ENCODE data around the gene CABCOCO1. TPM values are rescaled to one million over a fixed set of nuclear protein-coding genes. Genes with fewer than 3 reads are reported as not detected.

Gene CABCOCO1
- total RNA-seq, 1 experiment from 2014 or later: 0.33 TPM

GRCh38 chr10:61784354-61785133, 121.8 kb downstream of the CABCOCO1 start:
- no peak for DNase-seq (ENCODE audit: low spot score)

- no peak for DNase-seq (ENCODE audit: low spot score)
These were observed 122.9 kb downstream of the CABCOCO1 start for GRCh38 chr10:61785473-61786105.

GRCh38 chr10:61786728-61787127, 124.0 kb downstream of the CABCOCO1 start:
- DNase-seq (ENCODE audit: low spot score): peak; percentile 65

- DNase-seq (ENCODE audit: low spot score): no peak
These were observed 124.4 kb downstream of the CABCOCO1 start for GRCh38 chr10:61787170-61787569.

- no peak for DNase-seq (ENCODE audit: low spot score)
These were observed 126.3 kb downstream of the CABCOCO1 start for GRCh38 chr10:61789031-61789430.

- DNase-seq (ENCODE audit: low spot score): no peak
These were observed 128.5 kb downstream of the CABCOCO1 start for GRCh38 chr10:61791216-61791615.

GRCh38 chr10:61792097-61792716, 129.5 kb downstream of the CABCOCO1 start:
- no peak for DNase-seq (ENCODE audit: low spot score)

GRCh38 chr10:61792921-61793320, 130.2 kb downstream of the CABCOCO1 start:
- no peak for DNase-seq (ENCODE audit: low spot score)

GRCh38 chr10:61793760-61794703, 131.3 kb downstream of the CABCOCO1 start:
- DNase-seq (ENCODE audit: low spot score): peak; percentile 36

GRCh38 chr10:61795147-61795546, 132.4 kb downstream of the CABCOCO1 start:
- DNase-seq (ENCODE audit: low spot score): no peak

- DNase-seq (ENCODE audit: low spot score): no peak
These were observed 132.8 kb downstream of the CABCOCO1 start for GRCh38 chr10:61795551-61795950.

- no peak for DNase-seq (ENCODE audit: low spot score)
These were observed 134.1 kb downstream of the CABCOCO1 start for GRCh38 chr10:61796785-61797184.

GRCh38 chr10:61797304-61798153, 134.8 kb downstream of the CABCOCO1 start:
- DNase-seq (ENCODE audit: low spot score): no peak

- no peak for DNase-seq (ENCODE audit: low spot score)
These were observed 136.0 kb downstream of the CABCOCO1 start for GRCh38 chr10:61798713-61799112.

GRCh38 chr10:61801484-61801883, 138.8 kb downstream of the CABCOCO1 start:
- DNase-seq (ENCODE audit: low spot score): no peak

GRCh38 chr10:61803269-61803668, 140.5 kb downstream of the CABCOCO1 start:
- DNase-seq (ENCODE audit: low spot score): no peak

- peak; percentile 34 for DNase-seq (ENCODE audit: low spot score)
These were observed 141.7 kb downstream of the CABCOCO1 start for GRCh38 chr10:61804414-61804813.

- DNase-seq (ENCODE audit: low spot score): no peak
These were observed 142.4 kb downstream of the CABCOCO1 start for GRCh38 chr10:61805091-61805490.

GRCh38 chr10:61810263-61810662, 147.5 kb downstream of the CABCOCO1 start:
- DNase-seq (ENCODE audit: low spot score): no peak

GRCh38 chr10:61812052-61812721, 149.5 kb downstream of the CABCOCO1 start:
- no peak for DNase-seq (ENCODE audit: low spot score)
